Peyer's patch (tissue), 4 donors: ENCODE measurements around the gene PIP5K1B. TPM values are rescaled to one million over a fixed set of nuclear protein-coding genes. Genes with fewer than 3 reads are reported as not detected.
A peak's percentile ranks its signal among the peaks of the same experiment; 100 is the strongest.

Experiments used
- DNase-seq, 3 donors: peaks; one replicate each; pipeline ENCODE4 v3.0.0-alpha.2; 2017 to 2019
- H3K27ac ChIP-seq, 4 donors: fragments of 200-600 bp; sonication (generic); one replicate each; pipeline ENCODE4 v1.5.1; 2016 to 2019
- H3K27me3 ChIP-seq, 2 donors: fragments of 200-600 bp; sonication (generic); one replicate each; pipeline ENCODE4 v1.5.1; 2019
- H3K36me3 ChIP-seq, 3 donors: fragments of 200-600 bp; sonication (generic); one replicate each; pipeline ENCODE4 v1.5.1; 2016 to 2019
- H3K4me1 ChIP-seq, 4 donors: fragments of 200-600 bp; sonication (generic); one replicate each; pipeline ENCODE4 v1.5.1; 2016 to 2019
- H3K4me3 ChIP-seq, 4 donors: fragments of 200-600 bp; sonication (generic); 1 replicate in 3 of 4; 2 replicates in 1 of 4; pipeline ENCODE4 v1.5.1; 2016 to 2019; ENCODE audit warnings: mild to moderate bottlenecking in 1 of 4
- H3K9me3 ChIP-seq, 4 donors: fragments of 200-600 bp; sonication (generic); one replicate each; pipeline ENCODE4 v1.5.1; 2016 to 2019; ENCODE audit warnings: mild to moderate bottlenecking in 1 of 4
- POLR2A ChIP-seq, 2 donors: fragments of 450-650 bp; IDR thresholded peaks; one replicate each; pipeline ENCODE4 v1.5.1; 2017; ENCODE audit warnings: antibody characterized with exemption in 2 of 2, mild to moderate bottlenecking in 2 of 2, moderate library complexity in 2 of 2
- total RNA-seq, 4 donors: library from RNA; depleted of rRNA; stranded (reverse); fragments of >200 nt; gene quantifications; one replicate each; pipeline ENCODE4 v1.1.0, GENCODE V29; 2016
- TF ChIP-seq, protein P1 (sequence below), 6 experiments: fragments of 450-650 bp in 4 of 6; fragments of 200-600 bp in 2 of 6; sonication (generic) in 1 of 6; IDR thresholded peaks; one replicate each; pipeline ENCODE4 v1.5.1; 2017 to 2019; ENCODE audit warnings: antibody characterized with exemption in 6 of 6, mild to moderate bottlenecking in 3 of 6, moderate library complexity in 1 of 6

PIP5K1B gene
- total RNA-seq, 4 donors from 2014 or later, result 15.7 to 60.1 (median 54.4) TPM

DNA sequence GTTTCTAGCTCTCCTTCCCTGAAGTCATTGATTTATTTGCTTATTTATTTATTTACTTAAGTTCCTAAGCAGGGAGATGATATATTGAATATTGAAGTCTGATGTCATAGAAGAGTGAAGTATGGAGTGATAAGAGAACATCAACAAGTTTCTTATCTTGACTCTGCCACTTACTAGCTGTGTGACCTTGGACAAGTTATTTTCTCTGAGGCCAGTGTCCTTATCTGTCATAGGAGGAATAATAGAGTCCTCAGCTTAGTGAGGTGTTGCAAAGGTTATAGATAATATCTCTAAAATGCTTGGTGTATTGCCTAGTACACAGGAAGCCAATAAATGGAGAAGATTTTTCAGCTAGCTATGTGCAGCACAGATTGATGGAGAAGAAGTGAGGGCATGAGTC is 32.4 kb upstream of the PIP5K1B start:
- no peaks in the 10 kb centered on the region for H3K4me1 ChIP-seq
- TF ChIP-seq POLR2A (IDR thresholded peaks at IDR 0.05), result no peak
- TF ChIP-seq, protein P1, sequence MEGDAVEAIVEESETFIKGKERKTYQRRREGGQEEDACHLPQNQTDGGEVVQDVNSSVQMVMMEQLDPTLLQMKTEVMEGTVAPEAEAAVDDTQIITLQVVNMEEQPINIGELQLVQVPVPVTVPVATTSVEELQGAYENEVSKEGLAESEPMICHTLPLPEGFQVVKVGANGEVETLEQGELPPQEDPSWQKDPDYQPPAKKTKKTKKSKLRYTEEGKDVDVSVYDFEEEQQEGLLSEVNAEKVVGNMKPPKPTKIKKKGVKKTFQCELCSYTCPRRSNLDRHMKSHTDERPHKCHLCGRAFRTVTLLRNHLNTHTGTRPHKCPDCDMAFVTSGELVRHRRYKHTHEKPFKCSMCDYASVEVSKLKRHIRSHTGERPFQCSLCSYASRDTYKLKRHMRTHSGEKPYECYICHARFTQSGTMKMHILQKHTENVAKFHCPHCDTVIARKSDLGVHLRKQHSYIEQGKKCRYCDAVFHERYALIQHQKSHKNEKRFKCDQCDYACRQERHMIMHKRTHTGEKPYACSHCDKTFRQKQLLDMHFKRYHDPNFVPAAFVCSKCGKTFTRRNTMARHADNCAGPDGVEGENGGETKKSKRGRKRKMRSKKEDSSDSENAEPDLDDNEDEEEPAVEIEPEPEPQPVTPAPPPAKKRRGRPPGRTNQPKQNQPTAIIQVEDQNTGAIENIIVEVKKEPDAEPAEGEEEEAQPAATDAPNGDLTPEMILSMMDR (IDR thresholded peaks at IDR 0.05), result no peak
- H3K9me3 ChIP-seq, result no peaks in the 10 kb centered on the region
- no peak for DNase-seq
- H3K27ac ChIP-seq, result no peak overlapping the region
- H3K36me3 ChIP-seq, result no peaks in the 10 kb centered on the region
- no peaks in the 10 kb centered on the region for H3K27me3 ChIP-seq
- no peak overlapping the region for H3K4me3 ChIP-seq

DNA sequence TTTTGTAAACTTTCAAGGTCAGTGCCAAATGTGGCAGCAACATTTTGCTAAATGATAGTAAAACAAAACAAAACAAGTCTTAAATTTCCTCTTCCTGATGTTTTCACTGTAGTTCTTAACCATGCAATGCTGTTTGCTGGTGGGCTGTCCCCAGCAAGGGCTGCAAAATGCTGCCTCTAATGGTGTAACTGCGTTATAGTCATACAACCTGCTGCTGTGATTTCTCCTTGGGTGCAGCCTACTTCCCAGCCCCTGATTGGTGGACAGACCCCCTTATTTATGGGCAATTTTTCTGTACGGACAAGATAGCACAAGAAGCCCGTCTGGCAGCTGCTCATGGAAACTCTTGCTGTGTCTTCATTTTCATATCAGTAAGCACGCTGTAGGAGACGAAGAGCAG is 26.6 kb upstream of the PIP5K1B start:
- Histone ChIP-seq H3K27ac (no peak overlapping the region), H3K36me3 (no peaks in the 10 kb centered on the region), H3K4me3 (no peak overlapping the region), H3K4me1 (no peaks in the 10 kb centered on the region), H3K9me3 (no peaks in the 10 kb centered on the region), H3K27me3 (no peaks in the 10 kb centered on the region)
- no peak for DNase-seq
- TF ChIP-seq POLR2A (IDR thresholded peaks at IDR 0.05), result no peak
- TF ChIP-seq, protein P1 (IDR thresholded peaks at IDR 0.05), result peak in 4 of 6 experiments; percentile 4 to 23 (median 8)

DNA sequence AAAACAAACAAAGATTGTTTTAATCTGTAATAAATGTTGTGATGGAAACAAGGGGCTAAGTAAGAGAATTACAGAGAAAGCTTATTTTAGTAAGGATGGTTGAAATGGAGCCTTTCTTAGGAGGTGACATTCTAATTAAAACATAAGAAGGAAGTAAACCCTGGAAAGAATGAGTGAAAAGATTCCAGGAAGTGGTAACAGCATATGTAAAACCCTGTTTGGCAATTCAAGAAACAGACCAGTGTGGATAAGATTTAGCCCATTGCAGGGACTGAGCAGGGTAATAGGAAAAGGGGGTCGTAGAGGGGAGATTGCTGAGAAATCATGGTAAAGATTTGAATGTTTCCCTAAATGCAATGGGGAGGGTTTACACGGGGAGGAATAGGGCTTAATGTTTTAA is 21.6 kb upstream of the PIP5K1B start:
- no peak overlapping the region for H3K4me3 ChIP-seq
- TF ChIP-seq POLR2A (IDR thresholded peaks at IDR 0.05), result no peak
- TF ChIP-seq, protein P1 (IDR thresholded peaks at IDR 0.05), result no peak
- no peak for DNase-seq
- no peaks in the 10 kb centered on the region for H3K36me3 ChIP-seq
- H3K27me3 ChIP-seq, result no peaks in the 10 kb centered on the region
- H3K4me1 ChIP-seq, result no peaks in the 10 kb centered on the region
- H3K27ac ChIP-seq, result no peak overlapping the region
- no peaks in the 10 kb centered on the region for H3K9me3 ChIP-seq

DNA sequence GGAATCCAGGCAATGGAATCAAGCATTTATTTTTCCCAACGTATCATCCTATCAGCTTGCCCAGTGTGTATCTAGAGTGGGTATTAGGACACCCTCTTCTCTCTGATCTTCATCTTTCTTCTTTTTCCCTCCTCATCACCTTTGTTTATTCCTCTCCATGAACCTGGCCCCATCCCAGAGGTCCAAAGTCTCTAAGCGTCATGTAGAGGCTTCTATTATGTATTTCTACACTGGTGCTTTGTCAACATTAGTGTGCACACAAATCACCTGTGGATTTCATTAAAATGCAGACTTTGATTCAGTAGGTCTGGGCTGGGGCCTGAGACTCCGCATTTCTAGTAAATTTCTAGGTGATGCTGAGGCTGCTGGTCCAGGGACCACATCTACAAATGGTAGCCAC is 19.8 kb upstream of the PIP5K1B start:
- TF ChIP-seq POLR2A (IDR thresholded peaks at IDR 0.05), result no peak
- TF ChIP-seq, protein P1 (IDR thresholded peaks at IDR 0.05), result no peak
- H3K36me3 ChIP-seq, result no peaks in the 10 kb centered on the region
- DNase-seq, result no peak
- H3K4me3 ChIP-seq, result no peak overlapping the region
- no peaks in the 10 kb centered on the region for H3K4me1 ChIP-seq
- no peak overlapping the region for H3K27ac ChIP-seq
- H3K27me3 ChIP-seq, result no peaks in the 10 kb centered on the region
- no peaks in the 10 kb centered on the region for H3K9me3 ChIP-seq

- TF ChIP-seq, protein P1 (IDR thresholded peaks at IDR 0.05), result peak in 5 of 6 experiments; percentile 48 to 75 (median 71)
- TF ChIP-seq POLR2A (IDR thresholded peaks at IDR 0.05), result no peak
Measured at GRCh38 chr9:68685770-68686169, 19.3 kb upstream of the PIP5K1B start.

GRCh38 chr9:68690088-68690487 is 15.0 kb upstream of the PIP5K1B start:
- no peaks in the 10 kb centered on the region for H3K9me3 ChIP-seq
- H3K36me3 ChIP-seq, result no peaks in the 10 kb centered on the region
- peak in 1 of 3 donors; percentile 57 for DNase-seq
- TF ChIP-seq POLR2A (IDR thresholded peaks at IDR 0.05), result no peak
- TF ChIP-seq, protein P1 (IDR thresholded peaks at IDR 0.05), result no peak
- H3K4me1 ChIP-seq, result no peaks in the 10 kb centered on the region
- H3K4me3 ChIP-seq, result no peak overlapping the region
- H3K27ac ChIP-seq, result no peak overlapping the region
- H3K27me3 ChIP-seq, result no peaks in the 10 kb centered on the region

More at GRCh38 chr9:68685770-68686169, 19.3 kb upstream of the PIP5K1B start:
- H3K27me3 ChIP-seq, result no peaks in the 10 kb centered on the region
- H3K36me3 ChIP-seq, result no peaks in the 10 kb centered on the region
- no peak overlapping the region for H3K27ac ChIP-seq
- no peak overlapping the region for H3K4me3 ChIP-seq
- H3K9me3 ChIP-seq, result no peaks in the 10 kb centered on the region
- H3K4me1 ChIP-seq, result no peaks in the 10 kb centered on the region
- DNase-seq, result peak in 2 of 3 donors; percentile 61 to 83
